Left lung (tissue), 10 donors: ENCODE measurements around the gene RC3H2. TPM values are rescaled to one million over a fixed set of nuclear protein-coding genes. Genes with fewer than 3 reads are reported as not detected.
A peak's percentile ranks its signal among the peaks of the same experiment; 100 is the strongest.
"Not testable (repeated sequence)": the region's sequence is repeated elsewhere in the genome, so short reads cannot be mapped to it uniquely, and the experiment has no call there.

Experiments used
- ATAC-seq: fragments of 200-7000 bp; cut with Tn5 transposase; one replicate; pipeline ENCODE4 v1.9.1; 2020; ENCODE audit warnings: moderate library complexity
- DNase-seq, 4 donors: peaks; one replicate each; pipeline ENCODE4 v3.0.0-alpha.2; 2013 to 2020
- H3K27ac ChIP-seq, 2 donors: fragments of 200-600 bp; sonication (generic) in 1 of 2; one replicate each; pipeline versions ENCODE4 v1.5.0 to v1.8.0; 2020 to 2021
- H3K27me3 ChIP-seq, 2 donors: fragments of 200-600 bp; sonication (generic) in 1 of 2; one replicate each; pipeline versions ENCODE4 v1.5.0 to v1.8.0; 2020 to 2021
- H3K36me3 ChIP-seq, 2 donors: fragments of 200-600 bp; sonication (generic) in 1 of 2; one replicate each; pipeline versions ENCODE4 v1.5.0 to v1.8.0; 2020 to 2021
- H3K4me1 ChIP-seq, 2 donors: fragments of 200-600 bp; one replicate each; pipeline ENCODE4 v1.8.0; 2021
- H3K4me3 ChIP-seq, 2 donors: fragments of 200-600 bp; sonication (generic) in 1 of 2; one replicate each; pipeline versions ENCODE4 v1.5.0 to v1.8.0; 2020 to 2021; ENCODE audit warnings: mild to moderate bottlenecking in 1 of 2
- H3K9me3 ChIP-seq, 2 donors: fragments of 200-600 bp; sonication (generic) in 1 of 2; one replicate each; pipeline versions ENCODE4 v1.5.0 to v1.8.0; 2020 to 2021
- CTCF ChIP-seq, 2 donors: fragments of 200-600 bp; sonication (generic) in 1 of 2; IDR thresholded peaks; one replicate each; pipeline versions ENCODE4 v1.5.0 to v1.8.0; 2021; ENCODE audit warnings: antibody characterized with exemption in 2 of 2
- intact Hi-C, 2 donors: fragments of 100-400 bp; cut with DNase I; formaldehyde crosslinking; loops; one replicate each; pipeline versions ENCODE4 v1.11.2 to v1.14.2; 2022
- polyA plus RNA-seq, 6 donors: library from polyadenylated mRNA; unstranded; fragments of 120-200 nt; gene quantifications; one replicate each; pipeline ENCODE4 v1.2.1, GENCODE V29; 2013; ENCODE audit not compliant: insufficient read length in 6 of 6
- total RNA-seq, 2 donors: library from RNA; stranded (reverse); fragmentation: NEBNext Ultra II Directional; extraction: Animal tissue kit (Norgen Biotek cat#: 25700); gene quantifications; one replicate each; pipeline ENCODE4 v1.2.1, GENCODE V29; 2021
- donor health status: DM: no; HTN: yes; CAD: no.
- donor health status: DM: no; HTN: no; CAD: no.

The RC3H2 gene
- total and polyA plus RNA-seq, 8 donors, result 39.8 to 48.3 (median 42.2) TPM

- H3K27me3 ChIP-seq, result no peaks in the 10 kb centered on the region
- no peak overlapping the region for H3K27ac ChIP-seq
- ATAC-seq, result no peak
- no peak for TF ChIP-seq CTCF (IDR thresholded peaks at IDR 0.05)
- H3K36me3 ChIP-seq, result peaks cover 0 to 23% of the 10 kb centered on the region in 2 donors
- H3K4me1 ChIP-seq, result peaks cover 2 to 31% of the 10 kb centered on the region in 2 donors
- no peak for DNase-seq
- intact Hi-C loops, result loop anchor here in 1 of 2 donors (5.0 kb wide), 1 partner anchor 347 kb away; no protein-coding TSS in a partner anchor
- H3K4me3 ChIP-seq, result no peak overlapping the region
- no peaks in the 10 kb centered on the region for H3K9me3 ChIP-seq
Observed at GRCh38 chr9:122814545-122814944, 90.6 kb downstream of the RC3H2 start.

- Histone ChIP-seq H3K27ac (no peak overlapping the region), H3K36me3 (peaks cover 0 to 13% of the 10 kb centered on the region in 2 donors), H3K27me3 (no peaks in the 10 kb centered on the region), H3K9me3 (no peaks in the 10 kb centered on the region), H3K4me1 (peaks cover 2 to 23% of the 10 kb centered on the region in 2 donors), H3K4me3 (no peak overlapping the region)
- no peak for TF ChIP-seq CTCF (IDR thresholded peaks at IDR 0.05)
- no peak for ATAC-seq
- intact Hi-C loops, result loop anchor here in 1 of 2 donors (5.0 kb wide), 1 partner anchor 345 kb away; no protein-coding TSS in a partner anchor
- DNase-seq, result no peak
Observed at GRCh38 chr9:122812736-122813135, 92.4 kb downstream of the RC3H2 start.

GRCh38 chr9:122810306-122810946, 94.7 kb downstream of the RC3H2 start:
- peak in 3 of 4 donors; percentile 60 to 85 (median 73) for DNase-seq
- Histone ChIP-seq H3K27ac (no peak overlapping the region), H3K9me3 (no peaks in the 10 kb centered on the region), H3K27me3 (no peaks in the 10 kb centered on the region), H3K36me3 (no peaks in the 10 kb centered on the region), H3K4me3 (no peak overlapping the region), H3K4me1 (peaks cover 0 to 6% of the 10 kb centered on the region in 2 donors)
- ATAC-seq, result peak; percentile 98
- intact Hi-C loops, result loop anchor here in 1 of 2 donors (5.0 kb wide), 1 partner anchor 343 kb away; no protein-coding TSS in a partner anchor
- TF ChIP-seq CTCF (IDR thresholded peaks at IDR 0.05), result peak; percentile 59 to 80

- not testable (repeated sequence) for H3K36me3 ChIP-seq, H3K4me1 ChIP-seq, H3K27ac ChIP-seq, H3K9me3 ChIP-seq, H3K27me3 ChIP-seq, H3K4me3 ChIP-seq
- ATAC-seq (peak; percentile 15), DNase-seq (peak in 1 of 4 donors; percentile 6)
- intact Hi-C loops, result loop anchor here in 1 of 2 donors (10.0 kb wide), 1 partner anchor 344 kb away; no protein-coding TSS in a partner anchor
Observed at GRCh38 chr9:122809261-122809660, 95.9 kb downstream of the RC3H2 start.

- TF ChIP-seq CTCF (IDR thresholded peaks at IDR 0.05), result no peak
- no peaks in the 10 kb centered on the region for H3K36me3 ChIP-seq
- no peak for ATAC-seq
- H3K27me3 ChIP-seq, result no peaks in the 10 kb centered on the region
- no peaks in the 10 kb centered on the region for H3K9me3 ChIP-seq
- H3K4me1 ChIP-seq, result peaks cover 0 to 6% of the 10 kb centered on the region in 2 donors
- H3K27ac ChIP-seq, result no peak overlapping the region
- DNase-seq, result no peak
- no peak overlapping the region for H3K4me3 ChIP-seq
- intact Hi-C loops, result loop anchor here in 1 of 2 donors (10.0 kb wide), 1 partner anchor 343 kb away; no protein-coding TSS in a partner anchor
Observed at GRCh38 chr9:122808141-122808540, 97.0 kb downstream of the RC3H2 start.
